ENCODE measurements around the gene ADAMTSL5. TPM values are rescaled to one million over a fixed set of nuclear protein-coding genes. Genes with fewer than 3 reads are reported as not detected.
A peak's percentile ranks its signal among the peaks of the same experiment; 100 is the strongest.
"Not testable (repeated sequence)": the region's sequence is repeated elsewhere in the genome, so short reads cannot be mapped to it uniquely, and the experiment has no call there.

The ADAMTSL5 gene, protein sequence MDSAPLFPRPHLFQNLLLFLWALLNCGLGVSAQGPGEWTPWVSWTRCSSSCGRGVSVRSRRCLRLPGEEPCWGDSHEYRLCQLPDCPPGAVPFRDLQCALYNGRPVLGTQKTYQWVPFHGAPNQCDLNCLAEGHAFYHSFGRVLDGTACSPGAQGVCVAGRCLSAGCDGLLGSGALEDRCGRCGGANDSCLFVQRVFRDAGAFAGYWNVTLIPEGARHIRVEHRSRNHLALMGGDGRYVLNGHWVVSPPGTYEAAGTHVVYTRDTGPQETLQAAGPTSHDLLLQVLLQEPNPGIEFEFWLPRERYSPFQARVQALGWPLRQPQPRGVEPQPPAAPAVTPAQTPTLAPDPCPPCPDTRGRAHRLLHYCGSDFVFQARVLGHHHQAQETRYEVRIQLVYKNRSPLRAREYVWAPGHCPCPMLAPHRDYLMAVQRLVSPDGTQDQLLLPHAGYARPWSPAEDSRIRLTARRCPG
- total RNA-seq: 1 to 10 TPM; 2.0 to 6.0 TPM

DNA sequence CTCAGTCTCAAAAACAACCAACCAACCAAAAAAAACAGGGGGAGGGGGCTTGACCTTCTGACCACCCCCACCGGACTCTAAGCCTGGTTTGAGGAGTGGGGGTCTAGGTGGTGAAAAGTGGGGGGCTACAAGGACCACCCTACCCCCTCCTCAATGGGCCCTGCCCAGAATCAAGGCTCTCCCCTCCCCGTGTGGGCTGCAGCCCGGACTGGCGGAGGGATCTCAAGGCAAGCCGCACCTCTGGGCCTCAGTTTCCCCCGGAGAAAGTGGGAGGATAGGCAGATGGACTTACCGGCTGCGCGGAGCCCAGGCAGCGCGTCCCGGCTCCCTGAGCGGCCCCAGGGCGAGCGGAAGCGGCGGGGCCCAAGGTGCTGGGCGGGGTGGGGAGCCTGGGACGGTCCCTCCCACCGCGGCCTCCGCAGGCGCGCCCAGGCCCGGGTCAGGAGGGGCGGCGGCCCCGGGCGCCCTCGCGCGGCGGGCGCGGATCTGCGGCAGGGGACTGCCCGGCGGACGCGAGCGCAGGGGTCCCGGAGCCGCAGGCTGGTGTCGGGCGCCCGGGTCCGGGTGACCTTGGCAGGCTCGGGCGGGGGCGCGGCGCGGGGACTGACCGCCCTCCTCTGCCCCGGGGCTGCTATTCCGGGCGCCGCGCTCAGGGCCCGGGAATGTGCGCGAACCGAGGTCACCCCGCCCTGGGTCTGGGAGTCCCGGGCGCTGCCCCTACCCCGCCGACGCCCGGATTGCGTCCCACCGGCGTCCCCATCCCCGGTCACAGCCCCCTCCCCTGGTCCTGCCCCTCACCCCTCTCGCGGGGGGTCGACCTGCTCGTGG, at the start of gene ADAMTSL5:
Gene ADAMTSL5 (minus strand): TSS at position 349 of the 828 bp plus-strand sequence. CDS start 2,076 bp downstream, outside the sequence.
- Mint-ChIP-seq H3K27ac (no peak within 1 kb of the TSS), H3K36me3 (no peaks in the 10 kb centered on the region), H3K9me3 (no peaks in the 10 kb centered on the region)
- DNase-seq (ENCODE audit: low spot score in 2 of 2) (peak; percentile 81), ATAC-seq (peak; percentile 88 to 97)

DNA sequence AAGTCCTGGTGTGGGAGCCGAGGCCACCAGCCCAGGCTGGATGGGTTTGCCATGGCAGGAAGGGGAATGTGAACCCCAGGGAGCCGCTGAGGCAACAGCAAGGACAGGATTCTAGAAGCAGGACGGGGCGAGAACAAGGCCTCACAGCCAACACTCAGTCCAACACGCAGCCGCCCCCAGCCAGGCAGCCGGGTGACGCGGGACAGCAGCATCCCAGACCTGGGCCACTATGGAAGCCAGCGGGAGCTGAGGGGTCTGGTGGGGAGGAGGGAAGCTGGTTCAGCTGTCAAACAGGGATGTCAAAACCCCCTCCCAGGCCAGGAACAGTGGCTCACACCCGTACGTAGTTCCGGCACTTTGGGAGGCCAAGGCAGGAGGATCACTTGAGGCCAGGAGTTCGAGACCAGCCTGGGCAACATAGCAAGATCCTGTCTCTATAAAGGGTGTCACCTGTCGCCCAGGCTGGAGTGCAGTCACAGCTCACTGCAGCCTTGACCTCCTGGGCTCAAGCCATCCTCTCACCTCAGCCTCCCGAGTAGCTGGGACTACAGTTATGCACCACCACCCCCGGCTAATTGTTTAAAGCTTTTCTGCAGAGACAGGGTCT, 48.5 kb upstream of the ADAMTSL5 start:
- Mint-ChIP-seq H3K9me3 (no peaks in the 10 kb centered on the region), H3K36me3 (no peaks in the 10 kb centered on the region)
- DNase-seq (ENCODE audit: low spot score in 2 of 2): no peak

DNA sequence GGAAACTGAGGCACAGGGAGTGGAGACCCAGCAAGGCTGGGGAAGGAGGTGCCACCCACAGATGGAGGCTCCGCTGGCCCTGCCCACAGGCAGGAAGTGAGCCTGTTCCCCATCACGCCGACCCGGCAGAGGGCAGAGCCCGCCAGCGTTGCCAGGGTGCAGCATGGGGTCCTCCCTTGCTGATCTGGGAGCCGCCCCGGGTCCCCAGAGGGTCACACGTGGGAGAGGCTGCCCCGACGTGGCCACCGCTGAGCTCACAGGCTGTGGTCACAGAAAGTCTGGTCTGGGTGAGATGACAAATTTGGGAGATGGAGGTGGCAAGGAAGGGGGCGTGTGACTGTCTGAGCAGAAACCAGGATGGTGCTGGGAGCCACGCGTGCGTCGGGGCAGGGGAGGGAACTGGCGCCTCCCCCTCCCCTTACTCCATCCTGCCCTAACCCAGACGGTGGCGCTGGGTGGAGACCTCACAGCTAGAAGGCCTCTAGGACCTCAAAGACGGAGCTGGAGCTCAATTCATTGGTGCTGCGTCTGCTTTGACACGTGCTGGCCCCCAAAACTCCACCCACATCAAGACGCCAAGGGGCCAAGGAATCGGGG, 47.6 kb upstream of the ADAMTSL5 start:
- H3K36me3 Mint-ChIP-seq: no peaks in the 10 kb centered on the region
- ATAC-seq: no peak
- H3K27ac Mint-ChIP-seq: peak overlapping the region in 1 of 2 donors; percentile 44
- H3K9me3 Mint-ChIP-seq: no peaks in the 10 kb centered on the region
- no peak for DNase-seq (ENCODE audit: low spot score in 2 of 2)

More for the DNA sequence above, 48.5 kb upstream of the ADAMTSL5 start:
- no peak for ATAC-seq
- no peak overlapping the region for H3K27ac Mint-ChIP-seq

DNA sequence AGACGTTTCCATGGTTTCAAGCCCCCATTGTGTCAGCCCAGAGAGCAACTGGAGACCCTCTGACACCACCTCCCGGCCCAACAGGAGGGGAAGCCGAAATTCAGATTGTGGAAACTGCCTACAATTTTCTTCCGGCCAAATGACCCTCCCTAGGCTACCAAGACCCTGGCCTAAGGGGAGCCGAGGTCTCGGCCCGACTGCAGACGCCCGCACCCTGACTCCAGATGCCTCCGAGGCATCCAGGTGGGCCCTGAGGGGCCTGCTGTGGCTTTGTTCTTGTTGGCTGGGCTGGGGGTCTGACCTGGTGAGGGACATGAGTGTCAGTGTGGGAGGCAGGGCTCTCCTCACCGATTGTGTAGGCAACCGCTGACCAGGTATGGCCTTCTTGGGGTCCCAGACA, 45.7 kb upstream of the ADAMTSL5 start:
- H3K36me3 Mint-ChIP-seq: no peaks in the 10 kb centered on the region
- no peak overlapping the region for H3K27ac Mint-ChIP-seq
- no peaks in the 10 kb centered on the region for H3K9me3 Mint-ChIP-seq
- DNase-seq (ENCODE audit: low spot score in 2 of 2) (no peak), ATAC-seq (no peak)

DNA sequence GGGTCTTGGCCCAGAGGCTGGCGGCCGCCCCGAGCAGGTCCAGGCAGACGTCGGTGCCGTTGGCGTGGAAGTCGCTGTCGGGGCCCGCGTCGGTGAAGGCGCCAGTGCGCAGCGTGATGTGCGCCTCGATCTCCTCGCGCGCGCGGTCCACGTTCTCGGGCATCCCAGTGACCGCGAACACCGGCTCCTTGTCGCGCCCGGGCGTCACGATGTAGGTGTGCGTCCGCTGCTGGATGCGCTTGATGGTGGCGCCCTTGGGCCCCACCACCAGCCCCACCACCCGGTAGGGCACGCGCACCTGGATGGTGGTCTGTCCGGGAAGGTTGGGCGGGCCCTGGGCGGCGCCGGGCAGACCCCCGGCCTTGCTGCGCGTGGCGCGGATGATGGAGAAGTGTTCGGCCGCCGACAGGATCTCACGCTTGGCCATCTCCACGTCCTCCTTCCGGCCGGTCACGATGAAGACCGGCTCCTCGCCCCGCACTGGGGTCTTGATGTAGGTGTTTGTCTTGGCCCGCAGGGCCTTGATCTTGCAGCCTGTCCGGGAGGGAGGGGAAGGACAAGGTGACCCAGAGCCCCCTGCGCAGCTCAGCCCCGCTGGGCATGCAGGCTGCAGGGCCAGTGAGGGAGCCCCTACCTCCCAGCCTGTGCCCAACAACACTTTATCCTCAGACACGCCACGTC, 43.7 kb upstream of the ADAMTSL5 start:
- H3K36me3 Mint-ChIP-seq: no peaks in the 10 kb centered on the region
- DNase-seq (ENCODE audit: low spot score in 2 of 2): no peak
- no peak for ATAC-seq
- no peak overlapping the region for H3K27ac Mint-ChIP-seq
- H3K9me3 Mint-ChIP-seq: no peaks in the 10 kb centered on the region

DNA sequence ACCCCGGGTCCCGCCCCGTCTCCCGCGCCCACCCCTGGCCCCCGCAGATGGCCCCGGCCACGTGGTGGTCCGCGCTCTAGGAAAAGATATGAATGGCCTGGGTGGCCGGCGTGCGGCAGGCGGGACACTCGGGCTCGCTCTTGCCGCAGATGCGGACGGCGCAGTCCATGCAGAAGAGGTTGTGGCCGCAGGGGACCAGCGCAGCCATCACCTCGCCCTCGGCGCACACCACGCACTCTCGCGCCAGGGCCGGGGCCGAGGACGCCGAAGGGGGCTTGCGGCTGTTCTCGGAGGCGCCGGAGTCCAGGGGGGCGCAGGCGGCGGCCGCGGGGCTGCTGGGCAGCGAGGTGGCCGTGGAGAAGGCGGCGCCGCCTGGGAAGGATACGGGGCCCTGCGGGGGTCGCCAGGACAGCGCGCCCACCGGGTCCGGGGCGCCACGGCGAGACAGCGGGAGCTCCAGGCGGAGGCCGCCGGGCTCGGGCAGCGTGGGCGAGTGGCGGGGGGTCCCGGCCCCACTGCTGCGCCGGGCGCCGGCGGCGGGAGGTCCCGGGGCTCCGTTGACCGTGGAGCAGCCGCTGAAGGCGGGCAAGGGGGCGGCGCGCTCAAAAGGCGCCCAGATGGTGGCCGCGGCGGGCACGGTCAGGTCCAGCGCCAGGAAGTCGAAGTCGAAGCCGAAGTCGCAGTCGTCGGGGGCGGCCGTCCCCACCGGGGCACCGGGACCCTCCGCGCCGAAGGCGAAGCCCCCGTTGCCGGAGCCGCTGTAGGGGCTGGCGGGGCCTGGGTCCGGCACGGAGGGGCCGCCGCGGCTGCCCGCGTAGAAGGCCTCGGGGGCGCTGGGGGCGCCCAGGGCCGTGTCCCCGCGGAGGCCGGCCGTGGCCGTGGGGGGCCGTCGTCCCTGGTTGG, 42.9 kb upstream of the ADAMTSL5 start:
- H3K9me3 Mint-ChIP-seq: no peaks in the 10 kb centered on the region
- ATAC-seq (no peak), DNase-seq (ENCODE audit: low spot score in 2 of 2) (no peak)

DNA sequence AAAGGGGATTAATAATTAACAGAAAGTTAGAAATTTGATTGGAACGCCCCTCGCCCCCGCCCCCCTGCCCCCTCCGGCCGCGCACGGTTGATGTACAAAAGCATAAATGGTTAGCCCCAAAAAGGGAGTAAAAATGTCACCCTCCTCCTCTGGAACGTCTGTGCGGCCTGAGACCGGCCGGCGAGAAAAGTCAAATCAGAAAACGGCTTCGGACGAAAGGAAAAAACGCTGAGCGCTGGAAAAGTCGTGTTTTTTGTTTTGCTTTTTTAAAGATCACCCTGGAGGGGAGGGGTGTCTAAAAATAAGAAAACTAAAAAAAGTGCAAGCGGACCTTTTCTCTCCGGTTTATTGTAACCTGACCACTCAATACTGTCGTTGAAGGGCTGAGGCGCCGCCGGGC, 42.1 kb upstream of the ADAMTSL5 start:
- no peaks in the 10 kb centered on the region for H3K9me3 Mint-ChIP-seq
- DNase-seq (ENCODE audit: low spot score in 2 of 2) (no peak), ATAC-seq (no peak)
- H3K27ac Mint-ChIP-seq: no peak overlapping the region
- H3K36me3 Mint-ChIP-seq: no peaks in the 10 kb centered on the region

More for the DNA sequence above, 42.9 kb upstream of the ADAMTSL5 start:
- H3K27ac Mint-ChIP-seq: no peak overlapping the region
- no peaks in the 10 kb centered on the region for H3K36me3 Mint-ChIP-seq

DNA sequence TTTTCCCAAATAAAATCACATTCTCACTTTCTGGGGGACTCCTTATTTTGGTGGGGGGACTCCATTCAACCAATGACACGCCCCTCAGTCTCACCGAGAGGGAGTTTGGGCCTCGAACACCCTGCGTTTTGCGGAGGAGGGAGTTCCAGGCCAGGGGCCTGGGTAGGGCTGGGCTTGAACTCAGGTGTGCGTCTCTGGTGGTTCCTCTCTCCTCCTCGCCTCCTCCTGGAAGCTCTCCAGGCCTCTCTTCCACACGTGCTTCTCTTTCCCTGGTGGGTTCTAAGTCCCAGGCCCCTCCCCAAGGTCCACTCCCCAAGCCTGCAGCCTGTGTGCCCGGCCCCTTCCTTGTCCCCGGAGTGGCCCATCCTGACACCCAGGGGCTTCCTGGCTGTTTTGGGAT, 40.6 kb upstream of the ADAMTSL5 start:
- DNase-seq (ENCODE audit: low spot score in 2 of 2) (no peak), ATAC-seq (no peak)
- no peaks in the 10 kb centered on the region for H3K36me3 Mint-ChIP-seq
- H3K27ac Mint-ChIP-seq: no peak overlapping the region
- no peaks in the 10 kb centered on the region for H3K9me3 Mint-ChIP-seq

DNA sequence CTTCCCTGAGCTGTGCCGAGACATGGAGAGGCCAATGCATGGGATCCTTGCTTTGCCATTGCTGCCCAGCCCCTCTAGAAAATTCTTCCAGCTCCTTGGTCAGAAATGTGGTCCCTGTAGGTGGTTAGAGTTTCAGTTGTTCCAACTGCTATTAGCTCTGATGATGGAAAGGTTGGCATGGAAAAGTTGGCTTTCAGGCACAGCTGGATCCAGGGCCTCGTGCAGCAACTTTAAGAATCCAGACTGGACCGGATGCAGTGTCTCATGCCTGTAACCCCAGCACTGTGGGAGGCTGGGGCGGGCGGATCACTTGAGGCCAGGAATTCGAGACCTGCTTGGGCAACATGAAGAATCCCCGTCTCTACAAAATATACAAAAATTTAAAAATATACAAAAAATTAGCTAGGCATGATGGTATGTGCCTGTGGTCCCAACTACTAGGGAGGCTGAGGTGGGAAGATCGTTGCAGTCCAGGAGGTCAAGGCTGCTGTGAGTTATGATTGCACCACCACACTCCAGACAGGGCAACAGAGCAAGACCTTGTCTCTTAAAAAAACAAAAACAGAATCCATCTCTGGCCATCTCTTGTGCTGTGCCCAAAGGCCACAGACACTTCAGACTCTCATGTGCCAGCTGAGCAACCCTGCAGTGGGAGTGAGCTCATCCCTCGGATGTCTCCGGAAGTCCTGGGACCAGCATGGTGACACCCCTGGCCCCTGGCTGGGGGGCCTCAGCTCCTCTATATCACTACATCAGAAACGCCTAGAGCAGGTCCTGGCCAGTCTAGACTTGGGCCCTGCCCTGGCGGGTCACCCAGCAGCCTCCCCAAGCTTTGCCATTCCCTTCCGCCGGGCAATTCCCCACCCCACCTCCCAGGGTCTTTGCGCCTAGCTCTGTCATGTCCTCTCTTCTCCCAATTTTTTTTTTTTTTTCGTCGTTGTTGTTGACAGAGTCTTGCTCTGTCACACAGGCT, 38.5 kb upstream of the ADAMTSL5 start:
- DNase-seq (ENCODE audit: low spot score in 2 of 2) (no peak), ATAC-seq (no peak)
- H3K36me3 Mint-ChIP-seq: no peaks in the 10 kb centered on the region
- no peaks in the 10 kb centered on the region for H3K9me3 Mint-ChIP-seq
- no peak overlapping the region for H3K27ac Mint-ChIP-seq

DNA sequence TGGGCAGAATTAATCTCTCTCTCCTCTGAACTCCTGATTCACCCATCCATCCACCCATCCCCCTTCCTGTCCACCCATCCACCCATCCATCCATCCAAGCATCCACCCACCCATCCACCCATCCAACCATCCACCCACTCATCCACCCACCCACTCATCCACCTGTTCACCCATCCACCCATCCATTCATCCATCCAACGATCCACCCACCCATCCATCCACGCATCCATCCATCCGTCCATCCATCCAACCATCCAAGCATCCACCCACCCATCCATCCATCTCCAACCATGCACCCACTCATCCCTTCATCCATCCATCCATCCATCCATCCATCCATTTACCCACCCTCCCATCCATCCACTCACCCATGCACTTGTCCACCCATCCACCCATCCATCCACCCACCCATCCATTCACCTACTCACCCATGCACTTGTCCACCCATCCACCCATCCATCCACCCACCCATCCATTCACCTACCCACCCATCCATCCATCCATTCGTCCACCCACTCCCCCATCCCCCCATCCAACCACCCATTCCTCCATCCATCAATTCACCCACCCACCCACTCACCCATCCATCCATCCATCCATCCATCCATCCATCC, 36.6 kb upstream of the ADAMTSL5 start:
- ATAC-seq (no peak), DNase-seq (ENCODE audit: low spot score in 2 of 2) (no peak)
- H3K9me3 Mint-ChIP-seq: no peaks in the 10 kb centered on the region
- H3K36me3 Mint-ChIP-seq: no peaks in the 10 kb centered on the region
- H3K27ac Mint-ChIP-seq: no peak overlapping the region

DNA sequence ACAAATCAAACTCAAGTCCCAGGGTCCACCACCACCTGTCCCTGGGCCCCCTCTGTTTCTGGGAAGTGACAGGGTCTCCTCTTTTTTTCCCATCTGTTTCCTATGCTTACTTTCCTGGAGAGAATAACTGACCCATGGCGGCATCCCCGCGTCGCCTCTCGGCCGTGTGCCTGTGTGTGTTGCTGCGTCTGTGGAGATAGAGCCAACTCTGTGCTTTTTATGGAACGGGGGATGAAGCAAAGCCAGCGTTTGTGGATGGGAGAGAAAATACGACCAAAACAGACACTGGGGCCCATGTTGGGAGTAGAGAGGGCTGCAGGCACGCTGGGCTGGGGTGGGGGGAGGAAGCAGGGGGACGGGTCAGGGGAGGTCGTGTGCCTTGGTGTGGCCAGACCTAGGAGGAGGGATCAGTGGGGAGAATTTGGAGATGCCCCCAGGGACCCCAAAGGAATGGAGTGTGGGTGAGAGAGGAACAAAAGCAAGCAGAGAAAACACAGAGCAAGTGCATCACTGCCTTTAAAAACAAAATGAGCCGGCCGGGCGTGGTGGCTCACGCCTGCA, 27.6 kb upstream of the ADAMTSL5 start:
- Mint-ChIP-seq H3K36me3 (no peaks in the 10 kb centered on the region), H3K9me3 (no peaks in the 10 kb centered on the region), H3K27ac (peak overlapping the region in 1 of 2 donors; percentile 66)
- ATAC-seq: no peak
- no peak for DNase-seq (ENCODE audit: low spot score in 2 of 2)

DNA sequence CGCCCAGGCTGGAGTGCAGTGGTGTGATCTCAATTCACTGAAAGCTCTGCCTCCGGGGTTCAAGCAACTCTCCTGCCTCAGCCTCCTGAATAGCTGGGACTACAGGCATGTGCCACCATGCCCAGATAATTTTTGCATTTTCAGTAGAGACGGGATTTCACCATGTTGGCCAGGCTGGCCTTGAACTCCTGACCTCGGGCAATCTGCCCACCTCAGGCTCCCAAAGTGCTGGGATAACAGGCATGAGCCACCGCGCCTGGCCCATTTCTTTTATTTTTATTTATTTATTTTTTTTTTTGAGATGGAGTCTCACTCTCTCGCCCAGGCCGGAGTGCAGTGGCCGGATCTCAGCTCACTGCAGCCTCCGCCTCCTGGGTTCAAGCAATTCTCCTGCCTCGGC, 26.9 kb upstream of the ADAMTSL5 start:
- not testable (repeated sequence) for DNase-seq (ENCODE audit: low spot score in 2 of 2); ATAC-seq; H3K27ac Mint-ChIP-seq

DNA sequence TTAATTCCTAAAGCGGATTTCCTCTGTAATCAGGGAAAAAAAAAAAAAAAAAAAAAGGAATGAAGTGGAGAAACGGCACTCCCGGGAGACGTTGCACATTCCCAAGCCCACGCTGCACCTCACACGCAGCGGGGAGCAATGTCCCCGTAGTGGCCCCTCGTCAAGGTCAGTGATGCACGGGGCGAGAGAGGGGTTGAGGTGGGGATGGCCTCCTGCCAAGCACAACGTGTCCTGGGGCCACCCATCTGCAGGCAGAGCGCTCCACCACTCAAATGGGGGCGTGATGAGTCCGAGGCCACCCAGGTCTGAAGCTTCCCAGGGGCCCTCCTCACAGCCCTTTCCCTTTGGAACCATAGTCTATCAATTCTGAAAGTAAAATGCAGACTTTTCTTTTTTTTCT, 26.2 kb upstream of the ADAMTSL5 start:
- Mint-ChIP-seq H3K36me3 (no peaks in the 10 kb centered on the region), H3K9me3 (no peaks in the 10 kb centered on the region), H3K27ac (no peak overlapping the region)
- DNase-seq (ENCODE audit: low spot score in 2 of 2) (no peak), ATAC-seq (no peak)

More for the DNA sequence above, 26.9 kb upstream of the ADAMTSL5 start:
- H3K9me3 Mint-ChIP-seq, H3K36me3 Mint-ChIP-seq: not testable (repeated sequence)

DNA sequence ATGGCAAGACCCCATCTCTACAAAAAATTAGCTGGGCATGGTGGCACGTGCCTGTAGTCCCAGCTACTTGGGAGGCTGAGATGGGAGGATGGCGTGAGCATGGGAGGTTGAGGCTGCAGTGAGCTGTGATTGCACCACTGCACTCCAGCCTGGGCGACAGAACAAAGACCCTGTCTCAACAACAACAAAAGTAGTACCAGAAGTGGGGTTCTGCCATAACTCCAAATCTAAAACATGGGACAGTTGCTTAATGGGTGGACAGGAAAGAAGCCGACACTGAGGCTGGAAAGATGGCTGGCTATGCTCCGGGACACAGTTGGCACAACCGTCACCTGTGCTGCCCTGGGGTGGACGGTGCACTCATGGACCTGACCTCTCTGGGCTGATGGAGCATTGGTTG, 22.9 kb upstream of the ADAMTSL5 start:
- H3K9me3 Mint-ChIP-seq; H3K27ac Mint-ChIP-seq; ATAC-seq; H3K36me3 Mint-ChIP-seq; DNase-seq (ENCODE audit: low spot score in 2 of 2): not testable (repeated sequence)

Measured in activated naive CD4-positive, alpha-beta T cell treated with anti-CD3 and anti-CD28 coated beads, Interleukin-2, amount 50 U/mL, for 72 hours (primary cell).